GM19351 (cell line): ENCODE results near the gene ATXN1.
"Not testable (repeated sequence)": the region's sequence is repeated elsewhere in the genome, so short reads cannot be mapped to it uniquely, and the experiment has no call there.

Source experiments
- ATAC-seq: cut with Tn5 transposase; IDR thresholded peaks from one replicate; pipeline ENCODE4 v1.9.1; 2021; ENCODE audit warnings: mild to moderate bottlenecking, moderate library complexity; ENCODE audit not compliant: unreplicated experiment

The ATXN1 gene

DNA sequence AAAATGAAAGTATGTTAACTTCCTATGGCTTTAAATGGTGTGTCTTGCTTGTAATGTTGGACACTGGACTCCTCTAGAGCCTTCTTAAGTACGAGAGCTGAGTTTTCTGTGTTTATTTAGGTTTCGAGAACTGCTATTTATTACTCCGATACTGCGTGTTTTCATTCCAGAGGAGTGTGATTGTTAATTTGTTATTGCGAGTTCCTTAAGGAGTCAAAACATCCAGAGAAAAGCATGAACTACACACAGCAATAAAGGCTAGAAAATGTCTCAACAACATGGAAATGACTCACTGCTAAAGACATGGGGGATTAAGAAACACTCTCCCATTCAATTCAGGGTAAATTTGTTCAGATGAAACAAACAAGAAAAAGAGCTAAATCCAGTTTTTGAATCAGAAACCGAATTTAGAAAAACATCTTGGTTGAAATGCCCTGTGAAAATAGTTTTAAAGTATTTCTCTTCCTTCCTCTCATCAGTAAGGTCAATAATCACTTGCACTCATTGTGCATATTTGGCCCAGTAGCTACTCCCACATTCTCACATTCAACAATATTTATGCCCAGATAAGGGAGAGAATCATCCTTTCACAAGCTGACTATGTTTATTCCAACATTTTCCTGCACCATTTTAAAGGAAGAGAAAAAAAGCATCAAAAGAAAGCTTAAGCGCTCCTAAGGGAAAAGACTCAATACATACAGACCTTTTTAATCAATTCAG lies 36.0 kb downstream of the ATXN1 start:
- ATAC-seq, result no peak

DNA sequence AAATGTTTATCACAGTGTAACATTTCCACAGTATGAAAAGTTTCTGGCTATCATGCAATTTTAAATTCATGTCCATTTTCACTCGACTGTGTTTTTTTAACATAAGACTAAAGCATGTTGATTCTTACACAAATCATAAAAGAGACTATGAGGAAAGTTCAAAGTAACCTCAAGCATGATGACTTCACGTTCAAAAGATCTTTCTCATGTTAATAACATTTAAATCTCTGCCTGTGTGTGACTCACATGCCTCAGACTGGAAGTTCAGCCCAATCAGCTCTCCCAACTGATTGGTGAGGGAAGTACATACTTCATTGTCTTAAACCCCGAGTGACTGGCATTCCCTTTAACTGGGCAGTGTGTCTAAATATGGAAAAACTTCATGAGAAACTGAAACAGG lies 37.4 kb downstream of the ATXN1 start:
- no peak for ATAC-seq

DNA sequence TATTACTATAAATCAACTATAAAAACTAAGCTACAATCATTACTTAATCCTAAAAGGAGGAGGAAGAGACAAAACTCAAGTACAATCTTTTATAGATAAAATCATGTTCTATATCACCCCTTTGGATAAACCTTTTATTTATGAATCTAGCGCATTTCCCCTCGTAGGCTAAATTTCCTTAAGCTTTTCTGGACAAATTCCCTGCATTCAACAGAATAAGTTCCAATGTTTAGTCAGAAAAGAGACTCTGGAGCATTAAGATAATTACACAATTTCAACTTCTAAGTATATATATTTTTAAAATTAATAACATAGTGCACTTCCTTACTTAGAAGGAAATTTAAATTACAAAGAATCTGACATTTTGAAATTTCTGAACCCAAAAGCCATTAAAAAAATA lies 37.9 kb downstream of the ATXN1 start:
- no peak for ATAC-seq

DNA sequence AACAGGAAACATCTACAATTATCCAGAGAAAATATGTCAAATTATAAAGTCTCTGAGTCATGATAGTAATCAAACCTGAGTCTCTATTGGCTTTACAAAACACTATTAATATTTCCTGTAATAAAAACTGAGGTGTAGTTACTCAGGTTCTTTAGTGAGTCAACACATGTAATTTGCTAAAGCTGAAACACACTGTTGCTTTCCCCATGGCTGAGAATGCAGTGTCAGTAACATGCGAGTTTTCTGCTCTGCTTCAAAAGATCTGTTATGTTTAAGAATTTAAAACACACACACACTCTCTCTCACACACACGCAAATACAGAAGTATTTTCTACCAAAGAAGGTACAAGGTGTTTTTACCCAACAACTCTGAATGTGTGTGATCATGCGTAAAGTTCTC lies 38.6 kb downstream of the ATXN1 start:
- no peak for ATAC-seq

DNA sequence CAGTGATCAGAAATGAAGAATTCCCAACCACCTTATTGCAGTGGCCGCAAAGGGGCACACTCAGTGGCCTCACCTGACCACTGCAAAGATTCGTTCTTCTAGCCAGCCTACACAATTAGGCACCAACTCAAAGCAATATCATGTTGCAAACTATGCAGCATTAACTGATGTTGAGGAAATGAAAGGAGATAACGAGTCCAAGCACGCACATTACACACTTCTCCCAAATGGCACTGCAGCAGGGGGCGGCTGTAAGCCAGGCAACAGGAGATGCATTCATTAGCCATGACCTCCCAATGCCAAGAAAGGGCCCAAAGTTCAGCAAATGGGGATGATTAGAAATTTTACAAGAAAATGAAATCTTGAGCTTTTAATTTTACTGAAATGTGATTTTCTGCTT lies 39.3 kb downstream of the ATXN1 start:
- no peak for ATAC-seq

DNA sequence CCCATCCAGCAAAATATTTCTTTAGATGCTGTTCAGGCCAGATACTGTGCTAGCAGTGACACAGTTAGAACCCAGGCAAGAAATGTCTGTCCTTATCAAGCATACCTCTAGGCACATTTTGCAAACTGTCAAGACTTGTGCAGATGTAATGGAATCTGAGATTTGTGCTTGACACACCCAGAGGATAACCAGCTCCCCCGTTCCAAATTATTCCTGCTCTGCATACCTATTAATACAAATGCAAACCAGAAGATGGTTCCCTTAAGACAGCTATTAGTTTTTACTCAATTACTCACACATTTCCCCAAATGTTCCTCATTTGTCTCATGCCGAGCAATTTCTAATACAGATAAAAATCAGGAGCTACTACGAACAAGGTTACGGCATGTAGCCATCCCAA lies 40.4 kb downstream of the ATXN1 start:
- no peak for ATAC-seq

DNA sequence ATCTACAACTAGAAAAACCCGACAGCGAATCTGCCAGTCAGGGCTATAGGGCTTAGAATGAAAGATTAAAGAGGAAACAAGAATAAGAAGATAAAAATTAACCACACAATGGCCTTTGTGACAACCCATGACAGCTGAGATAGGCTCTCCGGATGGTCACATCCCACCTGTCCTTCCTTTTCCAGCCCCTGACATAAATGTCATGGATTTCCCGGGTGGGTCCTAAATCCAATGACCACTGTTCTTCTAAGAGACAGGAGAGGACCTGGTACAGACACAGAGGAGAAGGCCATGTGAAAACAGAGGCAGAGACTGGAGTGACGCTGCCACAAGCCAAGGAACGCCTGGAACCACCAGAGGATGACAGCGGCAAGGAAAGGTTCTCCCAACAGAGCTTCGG lies 41.8 kb downstream of the ATXN1 start:
- no peak for ATAC-seq

DNA sequence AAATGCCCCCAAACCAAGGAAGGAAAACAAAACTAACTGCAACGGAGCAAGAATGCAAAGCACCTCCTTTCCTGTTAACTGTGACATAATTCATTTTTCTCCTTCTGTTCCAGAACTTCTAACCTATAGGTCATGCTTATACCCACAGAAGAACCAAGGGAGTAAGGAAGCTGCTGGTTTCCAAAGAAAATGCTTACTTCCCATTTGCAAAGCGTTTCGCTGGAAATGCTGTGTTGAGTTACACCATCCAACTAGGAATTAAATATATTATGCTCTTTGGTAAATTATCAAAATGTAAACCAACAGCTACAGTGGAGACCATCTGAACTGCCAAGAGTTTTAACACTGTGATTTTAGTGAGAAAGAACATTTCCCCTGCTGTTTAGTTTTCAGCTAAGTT lies 42.9 kb downstream of the ATXN1 start:
- no peak for ATAC-seq

DNA sequence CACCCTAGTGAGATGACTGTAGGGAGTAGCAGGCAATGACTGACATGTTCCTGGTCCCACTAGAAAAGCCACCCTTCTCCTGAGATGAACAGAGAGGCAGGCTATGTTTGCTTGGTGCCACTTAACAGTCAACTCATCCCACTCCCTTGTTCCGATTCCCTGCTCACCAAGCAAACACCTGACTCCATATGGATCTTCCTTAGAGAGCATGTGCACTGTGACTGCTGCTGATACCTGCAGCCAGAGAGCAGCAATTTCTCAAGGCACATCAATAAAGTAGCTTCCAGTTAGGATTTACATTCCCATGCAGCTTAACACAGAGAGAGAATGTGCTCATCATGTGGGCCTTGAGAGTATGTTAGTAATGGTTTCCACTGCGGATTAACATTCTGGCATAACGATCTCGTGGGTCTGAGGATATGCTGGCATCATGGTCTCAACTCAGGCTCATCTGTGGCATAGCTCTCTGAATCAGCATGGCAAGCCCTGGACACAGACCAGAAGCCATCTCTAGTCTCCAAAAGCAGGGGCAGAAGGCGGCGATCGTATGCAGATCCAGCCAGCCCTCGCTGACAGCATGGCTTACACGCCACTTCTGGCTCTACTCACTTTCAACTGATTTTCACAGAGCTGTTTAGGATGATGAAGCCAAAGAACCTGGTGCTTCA lies 43.9 kb downstream of the ATXN1 start:
- no peak for ATAC-seq

DNA sequence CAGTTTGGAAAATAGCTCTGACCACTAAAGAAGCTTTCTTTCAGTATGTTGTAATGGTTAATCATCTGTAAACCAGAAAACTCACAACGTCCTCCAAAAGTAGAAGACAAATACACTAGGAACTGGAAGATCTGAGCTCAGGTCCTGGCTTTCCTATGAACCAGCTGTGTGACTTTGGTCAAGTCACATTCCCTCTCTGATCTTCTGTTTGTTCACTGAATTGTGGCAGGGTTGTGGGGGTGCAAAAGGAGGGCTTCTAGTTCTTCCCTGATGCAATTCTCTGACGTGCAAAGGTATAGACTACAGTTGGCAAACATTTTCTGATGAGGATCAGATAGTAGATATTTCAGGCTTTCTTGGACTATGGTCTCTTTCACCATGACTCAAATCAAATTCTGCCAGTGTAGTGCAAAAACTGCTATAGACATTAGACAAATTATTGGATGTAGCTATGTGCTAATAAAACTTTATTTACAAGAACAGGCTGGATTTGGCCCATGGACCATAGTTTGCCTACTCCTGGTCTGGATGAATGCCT lies 44.9 kb downstream of the ATXN1 start:
- no peak for ATAC-seq

DNA sequence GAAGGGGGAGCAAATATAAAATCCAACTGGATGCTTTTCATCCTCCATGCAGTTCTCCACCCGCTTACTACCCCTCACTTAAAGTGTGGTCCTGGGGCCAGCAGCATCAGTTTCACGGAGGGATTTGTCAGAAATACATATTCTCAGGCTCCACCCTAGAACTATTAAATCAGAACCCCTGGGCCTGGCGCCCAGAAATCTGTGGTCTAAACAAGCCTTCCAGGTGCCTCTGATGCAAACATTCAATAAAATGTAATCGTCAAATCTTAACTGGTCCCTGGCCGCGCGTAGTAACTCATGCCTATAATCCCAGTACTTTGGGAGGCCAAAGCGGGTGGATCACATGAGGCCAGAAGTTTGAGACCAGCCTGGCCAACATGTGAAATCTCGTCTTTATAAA lies 47.7 kb downstream of the ATXN1 start:
- no peak for ATAC-seq

DNA sequence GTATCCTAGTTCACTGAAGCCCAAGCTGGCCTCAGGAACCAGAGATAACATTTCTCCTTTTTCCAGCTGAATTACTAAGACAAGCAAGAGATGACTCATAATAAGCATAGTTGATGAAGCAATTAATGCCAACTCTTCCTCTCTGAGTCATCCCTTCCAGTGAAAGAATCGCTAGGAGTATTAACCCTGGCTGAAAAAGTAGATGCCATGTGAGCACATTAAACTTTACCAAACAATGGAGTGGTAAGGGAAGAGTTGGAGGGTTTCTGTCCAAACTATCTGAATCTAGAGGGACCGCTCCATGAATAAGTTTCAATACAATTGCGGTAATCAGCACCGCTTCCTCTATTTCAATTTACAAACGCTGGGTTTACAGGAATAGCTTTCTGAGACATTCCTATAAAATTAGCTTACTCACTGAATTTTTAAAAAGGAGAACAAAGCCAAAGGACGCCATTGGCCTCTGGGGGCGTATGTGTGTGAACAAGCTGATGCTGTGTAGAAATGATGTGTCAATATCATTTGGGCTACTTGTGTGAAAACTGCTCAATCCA lies 48.3 kb downstream of the ATXN1 start:
- ATAC-seq, result peak; percentile 59

DNA sequence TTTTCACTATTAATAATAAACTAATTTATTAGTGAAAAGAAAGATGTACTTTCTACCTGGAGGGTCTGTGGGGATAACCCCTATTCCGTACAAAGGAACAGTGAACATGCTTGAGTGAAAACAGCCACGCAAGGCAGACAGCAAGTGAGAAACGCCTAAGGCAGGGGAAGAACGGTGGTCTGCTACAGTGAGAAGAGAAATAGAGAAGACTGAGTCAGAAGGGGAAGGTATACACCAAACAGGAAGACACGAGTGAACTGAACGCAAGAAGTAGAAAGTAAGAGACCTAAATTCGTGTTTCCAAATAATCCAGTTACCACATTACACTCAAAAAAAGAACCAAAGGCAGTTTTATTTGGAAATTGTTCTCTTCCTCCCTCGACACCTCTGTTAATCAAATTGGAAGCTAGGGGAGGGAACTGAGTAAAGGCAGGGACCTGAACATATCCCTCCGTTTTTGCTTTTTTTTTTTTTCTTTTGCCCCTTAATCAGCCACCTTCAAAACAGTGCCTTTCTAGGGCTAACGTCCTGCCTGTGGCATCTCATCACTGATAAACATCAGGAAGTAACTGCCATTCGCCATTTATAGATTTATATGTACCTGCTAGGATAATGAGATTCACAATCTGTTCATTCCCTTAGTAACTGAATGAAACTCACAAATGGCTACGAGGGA lies 48.9 kb downstream of the ATXN1 start:
- ATAC-seq, result peak; percentile 70

DNA sequence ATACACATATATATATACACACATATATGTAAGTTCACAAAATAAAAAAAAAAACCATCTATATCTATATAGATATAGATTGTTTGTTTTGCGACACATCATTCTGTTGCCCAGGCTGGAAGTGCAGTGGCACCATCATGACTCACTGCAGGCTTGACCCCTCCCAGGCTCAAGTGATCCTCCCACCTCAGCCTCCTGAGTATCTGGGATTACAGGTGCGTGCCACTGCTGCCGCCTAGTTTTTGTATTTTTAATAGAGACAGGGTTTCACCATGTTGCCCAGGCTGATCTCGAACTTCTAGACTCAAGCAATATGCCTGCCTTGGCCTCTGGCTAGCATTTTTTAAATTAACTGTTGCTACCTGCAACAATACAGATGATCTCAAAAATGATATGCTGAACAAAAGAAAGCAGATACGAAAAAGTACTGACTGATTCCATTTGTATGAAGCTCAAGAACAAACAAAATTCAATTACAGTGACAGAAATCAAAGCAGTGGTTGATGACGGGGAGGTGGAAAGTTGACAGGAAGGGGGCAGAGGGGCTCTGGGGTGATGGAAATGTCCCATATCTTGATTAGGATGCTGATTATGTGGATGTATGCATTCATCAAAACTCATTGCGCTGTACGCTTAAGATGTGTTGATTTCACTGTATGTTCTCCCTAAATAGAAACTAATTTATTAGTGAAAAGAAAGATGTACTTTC lies 49.6 kb downstream of the ATXN1 start:
- peak; percentile 2 for ATAC-seq

DNA sequence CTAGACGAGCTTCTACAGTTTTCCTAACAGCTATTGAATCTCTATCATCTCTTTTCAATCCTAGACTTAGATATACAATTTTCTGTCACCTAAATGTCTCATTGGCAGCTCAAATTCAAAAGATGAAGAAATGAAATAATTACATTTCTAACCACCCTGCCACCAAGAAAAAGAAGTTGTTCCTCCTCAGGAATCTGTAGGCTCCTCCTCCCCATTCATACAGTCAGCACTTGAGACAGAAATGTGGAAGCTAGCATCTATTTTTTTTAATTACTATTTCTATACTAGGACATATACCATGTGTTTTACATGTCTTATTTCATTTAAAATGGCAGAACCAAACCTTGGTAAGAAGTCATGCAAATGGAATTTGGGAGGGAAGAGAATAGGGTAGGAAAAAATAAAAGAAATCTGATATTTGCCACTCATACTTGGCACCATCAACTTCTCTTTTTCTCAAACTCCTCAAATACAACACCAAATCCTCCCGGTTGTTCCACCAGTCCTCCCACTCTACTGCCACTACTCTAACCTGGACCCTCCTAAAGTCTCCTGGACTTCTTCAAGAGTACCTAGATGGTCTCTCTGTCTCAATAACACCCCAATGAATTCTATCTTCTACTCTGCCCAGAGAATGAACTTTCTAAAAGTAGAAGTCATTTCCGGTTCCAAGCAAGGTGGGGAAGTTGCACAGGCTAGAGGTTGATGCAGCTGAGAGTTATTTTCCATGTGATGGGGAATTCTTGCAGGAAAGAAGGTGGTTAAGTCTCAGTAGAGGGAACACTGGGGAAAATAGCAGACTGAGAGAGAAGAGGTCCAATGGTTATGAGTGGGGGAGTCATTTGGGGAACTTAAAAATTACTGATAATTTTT lies 54.1 kb downstream of the ATXN1 start:
- peak; percentile 39 for ATAC-seq

DNA sequence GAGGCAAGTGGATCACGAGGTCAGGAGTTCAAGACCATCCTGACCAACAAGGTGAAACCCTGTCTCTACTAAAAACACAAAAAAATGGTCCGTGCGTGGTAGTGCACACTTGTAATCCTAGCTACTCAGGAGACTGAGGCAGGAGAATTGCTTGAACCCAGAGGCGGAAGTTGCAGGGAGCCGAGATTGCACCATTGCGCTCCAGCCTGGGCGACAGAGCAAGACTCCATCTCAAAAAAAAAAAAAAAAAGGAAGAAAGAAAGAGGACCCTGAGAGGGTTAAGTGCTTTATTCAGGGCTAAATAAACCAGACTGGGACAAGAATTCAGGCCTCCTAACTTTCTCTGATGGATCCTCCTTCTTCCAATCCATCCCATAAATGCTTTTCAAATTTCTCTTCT lies 54.8 kb downstream of the ATXN1 start:
- ATAC-seq, result not testable (repeated sequence)

DNA sequence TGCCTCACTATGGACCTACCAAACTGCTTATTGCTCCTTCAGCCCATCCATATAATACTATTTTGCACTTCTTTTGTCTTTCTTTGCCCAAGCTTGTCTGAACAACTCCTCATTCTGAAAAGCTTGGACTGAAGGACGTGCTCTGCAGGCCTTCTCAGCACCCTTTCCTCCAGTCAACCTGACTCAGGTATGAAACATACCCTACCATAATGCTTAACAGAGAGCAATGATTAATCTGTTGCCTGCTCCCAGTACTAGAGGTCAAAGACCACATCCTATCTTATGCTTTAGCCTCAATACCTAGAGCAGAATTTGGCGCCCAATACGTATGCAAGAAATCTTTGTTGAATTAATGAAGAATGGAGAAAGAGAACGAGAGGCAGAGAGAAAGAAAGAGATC lies 55.2 kb downstream of the ATXN1 start:
- ATAC-seq, result no peak

DNA sequence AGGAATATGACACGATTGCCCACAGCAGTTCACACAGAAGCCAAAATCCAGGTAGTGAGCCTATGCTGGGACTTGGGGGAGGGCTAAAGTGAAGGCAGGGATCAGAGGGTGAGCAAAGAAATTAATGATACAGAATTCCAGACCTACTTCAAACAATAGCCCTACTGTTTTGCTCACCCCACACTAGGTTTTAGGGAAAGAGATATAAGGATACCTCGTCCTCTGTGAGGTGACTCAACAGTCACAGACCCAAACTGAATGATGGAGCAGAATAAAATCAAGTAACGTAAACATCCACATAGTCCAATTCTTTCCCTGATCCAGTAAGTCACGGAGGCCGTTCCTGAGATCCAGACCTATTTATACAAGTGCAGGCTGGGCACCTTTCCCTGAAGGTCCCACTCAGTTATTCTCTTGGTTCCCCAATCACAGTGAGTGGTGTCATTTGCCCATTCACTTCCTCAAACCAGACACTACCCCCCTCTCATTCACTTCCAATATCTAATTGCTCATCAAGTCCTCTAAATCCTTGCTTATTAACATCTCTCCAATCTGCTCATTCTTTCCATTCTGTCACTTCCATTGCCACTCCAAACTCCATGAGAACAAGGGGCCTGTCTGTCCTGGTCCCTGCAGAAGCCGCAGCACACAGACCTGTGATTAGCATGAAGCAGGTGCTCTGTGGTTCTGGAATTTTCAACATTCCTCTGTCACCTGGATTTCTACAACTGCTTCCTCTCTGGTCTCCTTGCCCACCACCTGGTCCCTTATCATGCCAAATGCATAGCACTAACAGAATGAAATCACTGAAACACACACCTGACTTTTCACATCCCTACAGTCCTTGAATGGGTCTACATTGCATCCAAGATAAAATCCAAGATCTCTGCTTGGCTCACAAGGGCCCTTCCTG lies 55.9 kb downstream of the ATXN1 start:
- ATAC-seq, result no peak
